Measurements from ENCODE around the gene SIM1.

DNA sequence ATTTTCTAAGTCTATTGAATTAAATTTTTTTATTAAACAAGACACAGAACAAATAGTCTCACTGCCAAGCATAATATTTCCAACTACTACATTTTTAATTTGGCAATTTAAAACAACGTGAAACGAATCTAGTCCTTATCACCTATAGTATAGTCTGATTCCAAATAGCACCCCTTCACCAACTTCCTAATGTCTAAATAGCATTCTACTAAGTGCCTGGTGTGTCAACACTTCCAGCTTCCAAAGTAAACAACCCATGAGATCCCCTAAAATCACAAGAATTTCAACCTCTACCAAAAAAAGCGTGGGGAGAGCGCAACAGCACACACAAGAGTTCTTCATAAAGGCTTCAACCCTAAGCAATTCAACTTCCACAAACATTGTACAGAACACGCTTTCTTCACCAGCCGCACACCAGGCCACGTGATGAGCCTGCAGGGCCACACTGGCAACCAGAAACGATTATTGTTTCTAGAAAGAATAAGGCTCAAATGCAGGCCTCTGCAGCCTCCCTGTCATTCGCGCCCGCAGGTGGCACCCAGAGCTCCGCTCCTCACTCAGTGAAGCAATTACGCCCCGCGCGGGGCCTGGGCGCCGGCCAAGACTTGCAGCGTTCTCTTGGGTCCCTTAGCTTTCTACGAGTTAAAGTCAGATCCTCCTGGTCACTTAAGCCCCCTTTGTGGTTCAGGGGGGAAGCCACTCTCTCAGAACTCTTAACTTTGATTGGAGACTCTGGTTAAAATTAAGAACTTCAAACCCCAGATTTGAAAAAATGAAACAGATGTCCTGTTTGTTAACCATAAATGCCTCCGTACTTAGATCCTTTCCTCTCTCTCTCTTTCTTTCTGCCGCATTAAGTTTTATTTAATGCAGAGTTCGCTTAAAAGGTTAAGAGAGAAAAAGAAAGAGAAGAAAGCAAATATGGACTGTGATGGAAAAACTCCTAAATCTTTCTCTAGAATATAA, 18.3 kb downstream of the SIM1 start:
- TF ChIP-seq GATA3 (IDR thresholded peaks at IDR 0.05; ENCODE audit: low read depth, low read length) = no peak
- no peak for TF ChIP-seq GATA2 (IDR thresholded peaks at IDR 0.05; ENCODE audit: low read depth, low read length)

Measured in SH-SY5Y (cell line).